OCI-LY7 (cell line): Measurements from ENCODE around the gene TMEM256. TPM values are rescaled to one million over a fixed set of nuclear protein-coding genes. Genes with fewer than 3 reads are reported as not detected.

Source experiments
- BruUV-seq: library from RNA; stranded (reverse); fragments of 400-500 nt; replicated peaks from 2 replicates; lab custom pipeline; 2021; lab: Mats Ljungman, UMichigan
- CTCF ChIA-PET: fragments of 300-600 bp; sonication (Branson Sonifier 250); formaldehyde crosslinking; loops from one replicate; lab custom pipeline; 2022; ENCODE audit warnings: antibody characterized with exemption; ENCODE audit not compliant: unreplicated experiment; lab: Charles Lee
- POLR2A ChIA-PET: fragments of 300-600 bp; sonication (Branson Sonifier 250); formaldehyde crosslinking; loops from one replicate; lab custom pipeline; 2022; ENCODE audit warnings: antibody characterized with exemption; lab: Charles Lee
- DNase-seq: peaks from one replicate; pipeline ENCODE4 v3.0.0-alpha.2; 2015; ENCODE audit warnings: low spot score
- H2AFZ ChIP-seq: fragments of 200-600 bp; sonication (generic), shearing (Covaris generic); 2 replicates; pipeline ENCODE4 v1.6.1; 2014; ENCODE audit warnings: mild to moderate bottlenecking, antibody characterized with exemption, low read length, moderate library complexity
- H3K27ac ChIP-seq: fragments of 200-600 bp; sonication (generic); 2 replicates; pipeline ENCODE4 v1.5.1; 2014; ENCODE audit warnings: mixed run types, low read depth, mild to moderate bottlenecking, moderate library complexity, low read length, inconsistent platforms; ENCODE audit not compliant: poor library complexity, severe bottlenecking
- H3K36me3 ChIP-seq: fragments of 200-600 bp; sonication (generic); 2 replicates; pipeline ENCODE4 v1.6.1; 2014; ENCODE audit warnings: mild to moderate bottlenecking, antibody characterized with exemption, low read length, moderate library complexity, mixed read lengths; ENCODE audit not compliant: insufficient read depth
- H3K4me1 ChIP-seq: fragments of 200-600 bp; sonication (generic); 2 replicates; pipeline ENCODE4 v1.5.1; 2014; ENCODE audit warnings: mild to moderate bottlenecking, low read length; ENCODE audit not compliant: insufficient read depth, poor library complexity, severe bottlenecking
- H3K4me2 ChIP-seq: fragments of 200-600 bp; sonication (generic); 2 replicates; pipeline ENCODE4 v1.6.1; 2014; ENCODE audit warnings: mild to moderate bottlenecking, low read length
- H3K4me3 ChIP-seq: fragments of 200-600 bp; sonication (generic); 2 replicates; pipeline ENCODE4 v1.5.1; 2014; ENCODE audit warnings: mild to moderate bottlenecking, low read depth, low read length; ENCODE audit not compliant: poor library complexity, severe bottlenecking
- H3K79me2 ChIP-seq: fragments of 200-600 bp; sonication (generic); 2 replicates; pipeline ENCODE4 v1.6.1; 2016; ENCODE audit warnings: low read depth, mild to moderate bottlenecking, low read length, moderate library complexity, mixed read lengths; ENCODE audit not compliant: insufficient read depth
- H3K9me2 ChIP-seq: fragments of 200-600 bp; sonication (generic); 2 replicates; pipeline ENCODE4 v1.6.1; 2016; ENCODE audit warnings: mild to moderate bottlenecking, low read length, mixed read lengths; ENCODE audit not compliant: insufficient read depth
- H3K9me3 ChIP-seq: fragments of 200-600 bp; sonication (generic); 2 replicates; pipeline ENCODE4 v1.6.1; 2014; ENCODE audit warnings: mild to moderate bottlenecking, mixed run types, low read length, mixed read lengths
- H4K20me1 ChIP-seq: fragments of 200-600 bp; sonication (generic); 2 replicates; pipeline ENCODE4 v1.6.1; 2014; ENCODE audit warnings: mild to moderate bottlenecking, antibody characterized with exemption, low read length, moderate library complexity, mixed read lengths; ENCODE audit not compliant: insufficient read depth
- CTCF ChIP-seq: fragments of 200-600 bp; sonication (generic); conservative IDR thresholded peaks from 2 replicates; pipeline ENCODE4 v1.5.1; 2014; ENCODE audit warnings: mild to moderate bottlenecking, antibody characterized with exemption, low read length, moderate library complexity, mixed read lengths
- EZH2phosphoT487 ChIP-seq: fragments of 200-600 bp; sonication (generic); IDR thresholded peaks from 2 replicates; pipeline ENCODE4 v1.6.1; 2018; ENCODE audit warnings: low read depth, borderline replicate concordance, mild to moderate bottlenecking, mixed run types, antibody characterized with exemption, low read length, moderate library complexity, mixed read lengths
- intact Hi-C: fragments of 100-400 bp; cut with micrococcal nuclease; formaldehyde crosslinking; loops from one replicate; pipeline ENCODE4 v1.10.0; 2022; ENCODE audit not compliant: unreplicated experiment
- total RNA-seq, 2 experiments: library from RNA; depleted of rRNA in 1 of 2; stranded (reverse); fragments of >200 nt in 1 of 2; shearing (Covaris generic) in 1 of 2; gene quantifications; 2 replicates each; pipeline ENCODE4 v1.2.3, GENCODE V29; 2014 to 2022

TMEM256 gene
- total RNA-seq, 2 experiments from 2014 or later = 96.6 to 165 TPM

GRCh38 chr17:7423679-7424078 is 19.8 kb upstream of the TMEM256 start:
- H4K20me1 ChIP-seq = no peaks in the 10 kb centered on the region
- no peaks in the 10 kb centered on the region for H3K9me2 ChIP-seq
- H3K4me3 ChIP-seq = no peak overlapping the region
- CTCF ChIA-PET = interaction anchor here (0.5 kb wide), 1 partner anchor 291 kb away, joined by 3 read pairs; no protein-coding TSS in a partner anchor
- POLR2A ChIA-PET = interaction anchor here (0.7 to 0.8 kb wide), 2 partner anchors 75 to 129 kb away, joined by 4 to 6 read pairs; no protein-coding TSS in a partner anchor
- DNase-seq = no peak
- H3K9me3 ChIP-seq = no peaks in the 10 kb centered on the region
- no peaks in the 10 kb centered on the region for H3K79me2 ChIP-seq
- TF ChIP-seq CTCF = no peak
- no peak for TF ChIP-seq EZH2phosphoT487
- intact Hi-C loops = no loop called here
- BruUV-seq = no TSS peak
- no peaks in the 10 kb centered on the region for H3K4me1 ChIP-seq
- H3K27ac ChIP-seq = no peak overlapping the region
- no peak overlapping the region for H2AFZ ChIP-seq
- H3K4me2 ChIP-seq = no peak overlapping the region
- H3K36me3 ChIP-seq = no peaks in the 10 kb centered on the region

- BruUV-seq = no TSS peak
- ChIA-PET CTCF (no interaction called here), POLR2A (no interaction called here)
Measured at GRCh38 chr17:7421186-7421585, 17.3 kb upstream of the TMEM256 start.

More at GRCh38 chr17:7421186-7421585, 17.3 kb upstream of the TMEM256 start:
- H4K20me1 ChIP-seq = no peaks in the 10 kb centered on the region
- no peak for DNase-seq
- H3K36me3 ChIP-seq = no peaks in the 10 kb centered on the region
- intact Hi-C loops = no loop called here
- H2AFZ ChIP-seq = no peak overlapping the region
- no peaks in the 10 kb centered on the region for H3K4me1 ChIP-seq
- TF ChIP-seq EZH2phosphoT487 = no peak
- no peak for TF ChIP-seq CTCF
- no peak overlapping the region for H3K4me3 ChIP-seq
- H3K4me2 ChIP-seq = no peak overlapping the region
- no peaks in the 10 kb centered on the region for H3K79me2 ChIP-seq
- H3K9me2 ChIP-seq = no peaks in the 10 kb centered on the region
- no peaks in the 10 kb centered on the region for H3K9me3 ChIP-seq
- no peak overlapping the region for H3K27ac ChIP-seq
